ENCODE measurements around the gene RING1.
A peak's percentile ranks its signal among the peaks of the same experiment; 100 is the strongest.
"Not testable (repeated sequence)": the region's sequence is repeated elsewhere in the genome, so short reads cannot be mapped to it uniquely, and the experiment has no call there.

The RING1 gene

DNA sequence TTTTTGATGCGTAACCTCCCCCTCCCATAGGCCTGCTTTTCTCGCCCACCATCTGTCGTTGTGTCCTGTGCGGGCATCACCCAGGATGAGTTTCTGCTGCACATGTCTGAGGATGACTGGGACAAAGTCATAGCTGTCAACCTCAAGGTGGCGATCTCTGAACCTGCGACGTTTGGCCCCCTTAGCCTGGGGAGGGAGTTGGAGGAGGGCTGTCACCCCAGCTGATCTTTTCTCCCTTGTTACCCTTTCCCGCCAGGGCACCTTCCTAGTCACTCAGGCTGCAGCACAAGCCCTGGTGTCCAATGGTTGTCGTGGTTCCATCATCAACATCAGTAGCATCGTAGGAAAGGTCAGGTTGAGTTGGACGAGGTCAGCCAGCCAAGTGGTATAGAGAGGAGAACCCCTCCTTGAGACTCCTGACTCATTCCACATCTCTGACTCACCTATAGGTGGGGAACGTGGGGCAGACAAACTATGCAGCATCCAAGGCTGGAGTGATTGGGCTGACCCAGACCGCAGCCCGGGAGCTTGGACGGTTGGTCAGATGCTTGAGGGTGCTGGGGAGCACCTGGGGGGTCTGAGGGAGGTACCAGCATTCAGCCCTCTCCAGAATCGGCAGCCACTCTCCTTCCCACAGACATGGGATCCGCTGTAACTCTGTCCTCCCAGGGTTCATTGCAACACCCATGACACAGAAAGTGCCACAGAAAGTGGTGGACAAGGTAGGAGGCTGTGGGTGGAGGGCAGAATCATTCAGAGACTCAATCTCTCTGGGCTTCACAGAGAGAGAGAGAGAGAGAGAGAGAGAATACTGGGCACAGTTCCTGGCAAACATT, 2.9 kb upstream of the RING1 start:
- no peak for DNase-seq

DNA sequence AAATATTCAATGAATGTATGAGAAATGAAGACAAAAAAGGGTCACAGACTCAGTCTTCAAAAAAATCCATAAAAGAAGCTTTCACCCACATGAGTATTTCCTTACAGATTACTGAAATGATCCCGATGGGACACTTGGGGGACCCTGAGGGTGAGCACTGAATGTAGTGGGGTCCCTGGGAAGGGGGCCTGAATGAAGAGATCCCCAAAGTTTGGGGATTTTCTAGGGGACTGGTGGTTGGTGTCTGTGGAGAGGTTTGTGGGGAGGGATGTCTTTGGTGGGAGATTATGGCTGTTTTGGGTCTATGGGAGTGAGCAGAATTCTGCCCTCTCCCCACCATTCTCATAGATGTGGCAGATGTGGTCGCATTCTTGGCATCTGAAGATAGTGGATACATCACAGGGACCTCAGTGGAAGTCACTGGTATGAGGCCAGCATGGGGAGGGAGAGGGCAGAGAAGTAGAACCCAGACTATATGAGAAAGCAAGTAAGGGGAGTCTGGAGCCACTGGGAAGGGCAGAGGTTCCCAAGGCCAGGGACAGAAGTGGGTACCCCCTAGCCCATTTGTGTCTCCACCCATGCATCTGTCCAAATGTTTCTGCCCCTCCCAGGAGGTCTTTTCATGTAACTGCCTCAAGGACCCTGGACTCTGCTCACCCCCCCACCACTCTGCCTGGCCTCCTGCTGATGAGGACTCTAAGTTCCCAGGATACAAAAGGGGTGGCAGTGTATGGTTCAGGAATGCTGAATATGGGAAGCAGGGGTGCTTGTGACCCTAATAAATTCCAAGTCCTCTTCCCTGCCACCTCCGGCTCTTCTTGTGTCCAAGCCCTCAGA, 2.1 kb upstream of the RING1 start:
- DNase-seq: peak in 1 of 51 donors; percentile 49

DNA sequence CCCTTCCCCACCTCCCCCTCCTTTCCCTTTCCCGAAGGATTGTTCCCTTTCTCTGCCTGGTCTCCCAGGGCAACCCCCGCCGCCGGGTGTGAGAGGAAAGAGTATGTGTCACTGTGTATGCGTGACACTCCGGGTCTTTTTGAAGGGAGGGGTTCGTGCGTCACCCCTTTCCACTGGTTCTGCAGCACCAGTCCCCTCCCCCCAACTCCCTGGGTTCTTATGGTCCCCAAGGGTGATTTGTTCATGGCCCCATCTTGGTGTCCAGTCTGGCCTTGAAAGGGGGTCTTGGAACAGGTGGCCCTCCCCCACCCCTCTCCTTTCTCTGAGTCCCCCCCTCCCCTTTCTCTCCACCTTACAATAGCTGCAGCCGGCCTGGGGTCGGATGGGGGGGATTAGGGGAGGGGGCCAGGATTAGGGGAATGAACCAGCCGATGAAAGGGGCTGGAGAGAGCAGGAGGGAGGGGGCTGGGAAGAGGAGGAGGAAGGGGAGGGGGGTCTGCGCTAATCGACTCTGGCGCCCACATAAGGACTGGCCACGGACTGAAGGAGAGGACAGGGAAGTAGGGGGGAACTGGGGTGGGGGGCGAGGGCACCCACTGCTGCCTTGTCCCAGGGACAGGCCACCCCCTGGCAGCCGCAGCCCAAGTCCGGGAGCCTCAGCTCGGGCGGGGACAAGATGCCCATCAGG, 1.3 kb upstream of the RING1 start:
- peak in 23 of 51 donors; percentile 17 to 72 (median 35) for DNase-seq

DNA sequence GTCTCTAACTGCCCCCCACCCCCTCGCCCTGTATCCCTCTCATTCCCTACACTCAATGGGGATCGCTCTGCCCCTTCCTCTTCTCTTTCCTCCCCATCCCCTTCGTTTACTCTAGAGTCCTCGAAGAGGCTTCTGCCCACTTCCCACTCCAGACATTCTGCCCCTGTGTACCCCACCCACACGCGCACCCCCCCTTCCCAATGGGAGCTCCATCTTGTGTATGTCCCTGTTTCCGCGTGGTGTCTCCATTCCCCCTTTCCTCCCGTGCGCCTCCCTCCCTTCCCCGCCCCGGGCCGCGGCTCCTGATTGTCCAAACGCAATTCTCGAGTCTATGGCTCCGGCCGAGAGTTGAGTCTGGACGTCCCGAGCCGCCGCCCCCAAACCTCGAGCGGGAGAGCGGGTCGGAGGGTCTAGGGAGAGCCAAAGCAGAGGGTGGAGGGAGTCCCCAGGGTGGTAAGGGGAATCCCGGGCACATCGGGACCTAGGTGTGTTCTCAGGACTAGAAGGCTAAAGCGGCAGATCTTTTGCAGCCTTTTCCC, 679 bp upstream of the RING1 start:
- DNase-seq: peak in 15 of 51 donors; percentile 21 to 65 (median 44)

DNA sequence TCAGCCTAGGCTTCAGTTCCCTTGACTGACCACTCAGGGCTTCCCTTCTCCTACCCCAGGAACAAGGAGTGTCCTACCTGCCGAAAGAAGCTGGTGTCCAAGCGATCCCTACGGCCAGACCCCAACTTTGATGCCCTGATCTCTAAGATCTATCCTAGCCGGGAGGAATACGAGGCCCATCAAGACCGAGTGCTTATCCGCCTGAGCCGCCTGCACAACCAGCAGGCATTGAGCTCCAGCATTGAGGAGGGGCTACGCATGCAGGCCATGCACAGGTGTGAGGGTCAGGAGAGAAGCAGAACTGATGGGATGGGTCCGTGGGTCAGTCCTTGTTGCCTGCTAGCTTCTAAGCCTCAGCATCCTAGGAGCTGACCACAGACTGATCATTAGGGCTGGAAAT, 1.6 kb downstream of the RING1 start:
- DNase-seq: no peak

DNA sequence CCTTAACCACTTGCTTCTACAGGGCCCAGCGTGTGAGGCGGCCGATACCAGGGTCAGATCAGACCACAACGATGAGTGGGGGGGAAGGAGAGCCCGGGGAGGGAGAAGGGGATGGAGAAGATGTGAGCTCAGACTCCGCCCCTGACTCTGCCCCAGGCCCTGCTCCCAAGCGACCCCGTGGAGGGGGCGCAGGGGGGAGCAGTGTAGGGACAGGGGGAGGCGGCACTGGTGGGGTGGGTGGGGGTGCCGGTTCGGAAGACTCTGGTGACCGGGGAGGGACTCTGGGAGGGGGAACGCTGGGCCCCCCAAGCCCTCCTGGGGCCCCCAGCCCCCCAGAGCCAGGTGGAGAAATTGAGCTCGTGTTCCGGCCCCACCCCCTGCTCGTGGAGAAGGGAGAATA, 2.8 kb downstream of the RING1 start:
- no peak for DNase-seq

DNA sequence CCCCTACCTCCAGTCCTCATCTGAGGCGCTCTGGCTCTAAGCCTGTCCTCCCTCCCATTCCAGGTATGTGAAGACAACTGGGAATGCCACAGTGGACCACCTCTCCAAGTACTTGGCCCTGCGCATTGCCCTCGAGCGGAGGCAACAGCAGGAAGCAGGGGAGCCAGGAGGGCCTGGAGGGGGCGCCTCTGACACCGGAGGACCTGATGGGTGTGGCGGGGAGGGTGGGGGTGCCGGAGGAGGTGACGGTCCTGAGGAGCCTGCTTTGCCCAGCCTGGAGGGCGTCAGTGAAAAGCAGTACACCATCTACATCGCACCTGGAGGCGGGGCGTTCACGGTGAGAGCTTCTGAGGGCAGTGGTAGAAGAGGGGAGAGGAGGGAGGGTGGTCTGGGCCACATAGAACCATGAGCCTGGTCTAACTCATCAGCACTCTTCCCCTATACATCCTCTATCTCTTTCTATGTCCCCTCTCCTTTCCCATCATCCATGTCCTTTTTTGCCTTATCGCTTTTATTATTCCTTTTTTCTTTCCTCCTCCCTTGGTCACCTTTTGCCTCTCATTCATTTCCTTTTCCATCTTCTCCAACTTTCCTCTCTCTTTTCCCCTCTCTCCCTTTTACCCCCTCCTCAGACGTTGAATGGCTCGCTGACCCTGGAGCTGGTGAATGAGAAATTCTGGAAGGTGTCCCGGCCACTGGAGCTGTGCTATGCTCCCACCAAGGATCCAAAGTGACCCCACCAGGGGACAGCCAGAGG, 3.5 kb downstream of the RING1 start:
- no peak for DNase-seq

DNA sequence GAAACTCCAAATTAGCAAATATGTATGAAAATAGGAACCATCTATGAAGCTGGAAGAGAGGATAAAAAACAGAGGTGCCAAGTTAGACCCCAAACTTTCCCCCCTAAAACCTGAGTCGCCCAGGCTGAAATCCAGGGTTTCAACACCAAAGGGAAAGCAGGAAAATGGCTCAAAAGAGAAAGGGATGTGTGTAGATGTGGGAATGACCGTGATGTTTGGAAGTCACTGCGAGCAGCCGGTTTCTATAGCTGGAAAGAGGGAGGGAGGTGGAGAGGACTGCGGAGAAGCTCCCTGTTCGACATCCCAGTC, 4.5 kb downstream of the RING1 start:
- DNase-seq: no peak

DNA sequence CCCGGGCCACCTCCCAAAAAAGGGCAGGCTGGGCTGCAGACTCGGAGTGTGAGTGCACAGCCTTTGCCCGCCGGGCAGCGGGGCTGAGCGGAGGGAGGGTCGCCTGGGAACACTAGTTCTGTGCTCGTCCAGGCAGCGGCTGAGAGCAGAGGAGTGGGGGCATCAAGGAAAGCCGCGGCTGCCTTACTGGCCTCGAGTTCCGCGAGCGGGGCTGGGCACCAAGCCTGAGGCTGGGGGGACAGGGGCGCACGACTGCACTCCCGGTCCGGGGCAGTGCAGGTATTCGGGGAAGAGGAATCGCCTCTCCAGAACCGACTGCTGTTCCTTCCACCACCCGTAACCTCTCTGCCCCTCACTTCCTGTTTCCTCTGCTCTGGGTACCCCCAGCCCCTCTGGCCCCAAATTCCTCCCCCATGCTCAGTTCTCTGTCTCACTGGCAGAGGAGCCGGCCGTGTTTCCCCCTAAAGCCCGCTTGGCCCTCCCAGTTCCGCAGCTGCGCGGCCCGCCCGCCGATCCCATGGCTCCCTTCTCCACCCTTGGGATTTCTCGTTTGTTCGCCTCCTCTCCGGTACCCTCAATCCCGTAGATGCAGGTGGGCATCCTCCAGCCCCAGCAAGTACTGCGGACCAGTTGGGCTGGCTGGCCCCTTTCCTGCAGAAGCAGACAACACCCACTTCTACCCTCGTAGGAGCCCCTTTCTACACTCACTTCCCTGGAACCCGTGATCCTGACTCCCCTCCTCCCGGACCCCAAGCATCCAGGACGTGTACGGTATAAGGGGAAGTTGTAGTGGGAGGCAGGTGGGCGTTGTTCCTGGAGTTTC, 5.1 kb downstream of the RING1 start:
- DNase-seq: peak in 9 of 51 donors; percentile 19 to 49 (median 29)

DNA sequence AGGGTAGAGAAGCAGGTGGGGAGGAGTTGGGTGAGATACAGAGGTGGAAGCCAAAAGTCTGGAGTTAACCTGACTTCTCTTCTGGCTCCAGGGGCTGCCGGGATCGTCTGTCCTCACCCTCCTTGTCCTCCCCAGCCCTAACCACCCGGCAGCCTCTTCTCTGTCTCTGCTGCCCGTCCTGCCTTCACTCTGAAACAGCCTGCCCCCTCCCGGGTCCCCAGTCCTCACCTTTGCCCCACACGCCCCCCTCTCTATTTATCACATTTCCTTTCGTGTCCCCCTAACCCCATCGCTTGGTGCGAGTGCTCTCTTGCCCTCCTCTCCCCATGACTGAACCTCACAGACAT, 5.7 kb downstream of the RING1 start:
- no peak for DNase-seq

DNA sequence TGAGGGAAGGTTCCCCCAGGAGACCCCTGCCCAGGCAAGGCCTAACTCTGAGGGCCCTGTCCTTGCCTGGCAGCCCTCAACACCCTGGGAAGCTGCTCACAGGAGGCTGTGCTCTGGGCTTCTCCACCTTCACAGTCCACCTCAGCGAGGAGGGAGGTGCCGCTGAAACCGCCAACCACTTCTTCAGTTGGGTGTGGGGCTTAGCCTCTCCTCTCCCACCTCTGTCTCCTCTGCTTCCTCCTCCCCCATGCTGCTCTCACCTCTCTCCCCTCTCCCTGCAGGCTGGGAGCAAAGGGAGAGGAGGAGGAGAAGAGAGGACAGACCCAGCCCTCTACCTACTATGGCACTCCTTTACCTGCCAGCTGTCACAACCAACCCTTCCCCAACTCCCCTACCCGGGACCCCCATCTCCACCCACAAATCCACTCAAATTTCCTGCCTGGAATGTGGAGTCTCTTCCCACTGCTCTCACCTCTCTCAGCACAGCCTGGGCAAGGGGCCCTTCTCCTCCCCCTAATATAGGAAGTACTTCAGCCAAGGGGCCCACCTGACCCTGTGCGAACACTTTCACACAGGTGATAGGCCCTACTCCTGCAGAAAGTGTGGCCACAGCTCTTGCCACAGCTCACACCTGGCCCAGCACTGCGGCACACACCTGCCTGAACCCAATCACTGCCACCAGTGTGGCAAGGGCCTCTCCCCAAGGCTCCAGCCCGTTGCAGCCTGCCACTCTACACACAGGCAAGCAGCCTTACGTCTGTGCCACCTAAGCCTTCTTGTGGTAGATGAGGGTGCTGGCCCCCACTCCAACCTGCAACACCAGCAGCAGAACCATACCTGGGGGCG, 7.2 kb downstream of the RING1 start:
- no peak for DNase-seq

DNA sequence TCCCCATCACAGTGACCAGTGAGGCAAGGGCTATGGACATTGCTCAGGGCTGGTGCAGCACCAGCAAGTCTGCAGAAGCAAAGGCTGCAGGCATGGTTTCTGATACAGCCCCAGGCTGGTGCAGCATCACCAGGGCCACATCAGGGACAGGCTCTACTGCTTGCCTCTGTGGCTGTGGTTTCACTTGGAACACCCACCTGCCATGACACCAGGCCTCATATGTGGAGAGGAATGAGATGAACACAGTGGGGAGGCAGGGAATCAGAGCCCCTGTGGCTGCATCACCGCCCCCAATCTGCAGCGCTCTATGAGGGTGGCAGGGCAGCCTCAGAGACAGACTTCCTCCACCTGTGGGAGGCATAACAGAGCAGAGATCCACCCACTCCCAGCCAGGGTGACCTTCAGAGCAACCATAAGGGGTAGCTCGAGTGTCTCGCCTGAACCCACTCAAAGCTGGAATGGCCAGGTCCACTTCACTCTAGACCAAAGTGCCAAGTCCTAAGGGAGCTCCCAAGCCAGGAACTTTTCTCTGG, 7.9 kb downstream of the RING1 start:
- no peak for DNase-seq

DNA sequence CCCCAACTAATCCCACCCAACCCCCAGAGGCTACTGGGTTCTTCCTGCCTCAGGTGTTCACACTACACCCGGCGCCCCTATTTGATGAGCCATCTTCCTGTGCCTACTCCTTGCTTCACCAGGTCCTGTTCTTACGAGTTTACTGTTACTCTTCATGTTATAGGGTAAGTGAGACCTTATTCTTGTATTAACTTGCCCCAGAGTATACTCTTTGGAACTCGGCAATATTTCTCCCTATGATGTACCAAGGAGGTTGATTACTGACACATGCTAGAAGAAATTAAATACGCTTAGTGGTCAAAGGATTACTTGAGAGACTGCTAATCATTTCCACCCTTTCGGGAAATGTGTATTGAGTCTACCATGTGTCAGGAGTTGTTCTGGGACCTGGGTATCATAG, 8.9 kb downstream of the RING1 start:
- DNase-seq: no peak

DNA sequence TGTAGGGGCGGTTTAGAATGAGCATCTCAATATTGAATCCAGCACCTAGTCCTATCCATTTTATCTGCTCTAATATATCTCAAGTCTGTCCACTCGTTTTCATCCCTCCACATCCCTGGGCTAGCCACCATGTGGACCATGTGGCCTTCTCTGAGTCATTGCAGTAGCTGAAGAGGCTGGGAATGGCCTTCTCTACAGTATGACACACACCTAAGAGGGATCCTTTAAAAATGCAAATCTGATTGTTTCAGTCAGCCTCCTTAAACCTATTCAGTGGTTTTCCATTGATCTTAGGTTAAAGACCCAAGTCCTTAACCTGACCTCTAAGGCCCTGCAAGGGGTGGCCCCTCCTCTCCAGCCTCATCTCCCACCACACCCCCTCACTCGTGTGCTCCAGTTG, 9.4 kb downstream of the RING1 start:
- no peak for DNase-seq

DNA sequence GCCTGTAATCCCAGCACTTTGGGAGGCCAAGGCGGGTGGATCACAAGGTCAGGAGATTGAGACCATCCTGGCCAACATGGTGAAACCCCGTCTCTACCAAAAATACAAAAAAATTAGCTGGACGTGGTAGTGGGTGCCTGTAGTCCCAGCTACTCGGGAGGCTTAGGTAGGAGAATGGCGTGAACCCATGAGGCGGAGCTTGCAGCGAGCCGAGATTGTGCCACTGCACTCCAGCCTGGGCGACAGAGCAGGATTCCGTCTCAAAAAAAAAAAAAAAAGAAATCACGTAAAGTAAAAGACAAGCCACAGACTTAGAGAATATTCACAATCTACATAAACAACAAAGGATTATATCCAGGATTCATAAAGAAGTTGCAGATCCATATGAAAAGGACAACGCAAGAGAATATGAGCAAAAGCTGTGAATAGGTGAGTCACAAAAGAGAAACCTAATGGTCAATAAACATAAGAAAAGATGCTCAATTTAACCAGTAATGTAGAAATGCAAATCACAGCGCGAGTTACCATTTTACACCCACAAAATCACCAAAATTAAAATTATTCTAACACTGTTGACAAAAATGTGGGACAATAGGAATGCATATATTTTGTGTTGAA, 18.3 kb downstream of the RING1 start:
- not testable (repeated sequence) for DNase-seq

DNA sequence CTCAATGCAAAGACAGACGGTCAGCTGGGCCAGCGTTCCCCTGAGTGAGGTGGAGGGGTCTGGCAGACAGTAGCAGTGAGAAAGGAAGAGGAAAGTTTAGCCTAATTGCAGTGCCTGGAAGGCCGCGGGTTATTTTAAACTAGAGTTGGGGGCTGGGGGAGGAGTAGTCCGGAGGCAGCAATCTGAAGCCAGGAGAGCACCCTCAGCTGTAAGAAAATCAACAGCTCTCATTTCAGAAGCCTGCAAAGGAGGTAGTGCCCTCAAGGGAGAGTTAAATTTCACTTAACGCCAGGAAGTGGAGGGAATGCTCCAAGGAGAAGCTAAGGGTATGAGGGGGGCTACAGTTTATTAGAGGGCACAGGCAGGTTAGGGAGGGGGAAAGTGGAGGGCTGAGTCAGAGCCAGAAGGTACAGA, 26.9 kb downstream of the RING1 start:
- no peak for DNase-seq

DNA sequence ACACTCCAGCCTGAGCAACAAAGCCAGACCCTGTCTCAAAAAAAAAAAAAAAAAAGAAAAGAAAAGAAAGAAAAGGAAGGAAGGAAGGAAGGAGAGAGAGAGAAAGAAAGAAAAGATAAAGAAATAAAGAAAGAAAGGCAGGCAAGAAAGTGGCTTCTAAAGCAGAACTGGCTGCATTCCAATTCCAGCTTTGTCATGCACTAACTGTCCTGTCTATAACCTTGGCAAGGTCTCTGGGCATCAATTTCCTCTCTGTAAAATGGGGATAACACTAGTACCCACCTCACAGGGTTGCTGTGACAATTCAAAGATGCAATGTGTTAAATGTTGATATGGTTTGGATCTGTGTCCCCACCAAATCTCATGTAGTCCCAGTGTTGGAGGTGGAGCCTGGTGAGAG, 28.0 kb downstream of the RING1 start:
- DNase-seq: no peak

DNA sequence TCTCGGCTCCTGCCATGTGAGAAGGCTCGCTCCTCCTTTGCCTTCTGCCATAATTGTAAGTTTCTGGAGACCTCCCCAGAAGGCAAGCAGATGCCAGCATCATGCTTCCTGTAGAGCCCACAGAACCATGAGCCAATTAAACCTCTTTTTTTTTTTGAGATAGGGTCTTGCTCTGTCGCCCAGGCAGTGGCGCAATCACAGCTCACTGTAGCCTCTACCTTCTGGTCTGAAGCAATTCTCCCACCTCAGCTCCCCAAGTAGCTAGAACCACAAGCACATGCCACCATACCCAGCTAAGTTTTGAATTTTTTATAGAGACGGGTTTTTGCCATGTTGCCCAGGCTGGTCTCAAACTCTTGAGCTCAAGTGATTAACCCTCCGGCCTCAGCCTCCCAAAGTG, 28.6 kb downstream of the RING1 start:
- DNase-seq: no peak

DNA sequence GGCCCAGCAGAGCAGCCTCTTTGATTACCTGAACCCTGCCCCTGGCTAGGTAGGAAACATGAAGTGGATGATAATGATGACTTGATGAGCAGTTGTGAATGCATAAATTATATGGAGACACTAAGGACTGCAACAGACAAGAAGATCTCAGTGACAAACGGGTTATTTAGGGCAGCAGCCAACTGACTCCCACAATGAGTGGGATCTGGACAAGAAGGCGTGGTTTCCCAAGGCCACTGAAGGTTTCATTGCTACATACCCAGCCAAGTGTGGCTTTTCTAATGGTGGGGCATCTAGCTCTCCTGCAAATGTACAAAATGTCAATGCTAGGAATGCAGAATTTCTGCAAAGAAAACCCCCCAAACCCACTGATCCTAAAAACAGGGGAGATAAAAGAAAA, 29.4 kb downstream of the RING1 start:
- no peak for DNase-seq
